OCI-LY1 (cell line): ENCODE measurements around the gene KIF14.

Experiments used
- EZH2 ChIP-seq: fragments of 200-600 bp; sonication (generic), shearing (Covaris generic); IDR thresholded peaks from 2 replicates; pipeline ENCODE4 v1.8.0; 2017; ENCODE audit warnings: borderline replicate concordance, mixed run types, mild to moderate bottlenecking, antibody characterized with exemption, low read length, moderate library complexity, mixed read lengths
- TF ChIP-seq, protein P1 (sequence below): fragments of 200-600 bp; sonication (generic), shearing (Covaris generic); IDR thresholded peaks from 2 replicates; pipeline ENCODE4 v1.5.1; 2017; ENCODE audit warnings: mild to moderate bottlenecking, antibody characterized with exemption, low read length, moderate library complexity, mixed read lengths

DNA sequence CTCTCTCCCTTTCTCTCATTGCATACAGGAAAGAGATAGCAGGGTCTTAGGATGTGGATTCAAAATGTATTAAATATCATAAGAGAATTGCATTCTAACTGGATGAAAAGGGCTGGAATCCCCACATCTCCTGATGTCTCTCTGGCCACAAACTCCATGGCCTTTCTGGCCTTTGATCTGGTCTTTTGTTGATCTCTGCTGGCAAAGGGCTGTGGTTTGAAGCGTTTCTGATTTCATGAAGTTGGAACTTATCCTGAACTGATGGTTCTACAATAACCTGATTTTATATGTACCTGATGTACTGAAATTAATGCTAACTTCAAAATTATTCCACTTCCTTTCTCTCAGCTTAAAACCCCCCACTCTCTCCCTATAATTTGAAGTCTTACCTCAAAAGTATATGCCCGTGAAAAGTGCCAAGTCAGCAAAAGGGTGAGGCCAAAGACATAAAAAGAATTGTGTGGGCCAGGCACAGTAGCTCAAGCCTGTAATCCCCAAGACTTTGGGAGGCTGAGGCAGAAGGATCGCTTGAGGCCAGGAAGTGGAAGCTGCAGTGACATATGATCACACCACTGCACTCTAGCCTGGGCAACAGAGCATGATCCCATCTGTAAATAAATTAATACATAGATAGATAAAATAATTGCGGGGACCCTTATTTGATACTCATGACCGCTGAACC, 6.4 kb upstream of the KIF14 start:
- TF ChIP-seq, protein P1, sequence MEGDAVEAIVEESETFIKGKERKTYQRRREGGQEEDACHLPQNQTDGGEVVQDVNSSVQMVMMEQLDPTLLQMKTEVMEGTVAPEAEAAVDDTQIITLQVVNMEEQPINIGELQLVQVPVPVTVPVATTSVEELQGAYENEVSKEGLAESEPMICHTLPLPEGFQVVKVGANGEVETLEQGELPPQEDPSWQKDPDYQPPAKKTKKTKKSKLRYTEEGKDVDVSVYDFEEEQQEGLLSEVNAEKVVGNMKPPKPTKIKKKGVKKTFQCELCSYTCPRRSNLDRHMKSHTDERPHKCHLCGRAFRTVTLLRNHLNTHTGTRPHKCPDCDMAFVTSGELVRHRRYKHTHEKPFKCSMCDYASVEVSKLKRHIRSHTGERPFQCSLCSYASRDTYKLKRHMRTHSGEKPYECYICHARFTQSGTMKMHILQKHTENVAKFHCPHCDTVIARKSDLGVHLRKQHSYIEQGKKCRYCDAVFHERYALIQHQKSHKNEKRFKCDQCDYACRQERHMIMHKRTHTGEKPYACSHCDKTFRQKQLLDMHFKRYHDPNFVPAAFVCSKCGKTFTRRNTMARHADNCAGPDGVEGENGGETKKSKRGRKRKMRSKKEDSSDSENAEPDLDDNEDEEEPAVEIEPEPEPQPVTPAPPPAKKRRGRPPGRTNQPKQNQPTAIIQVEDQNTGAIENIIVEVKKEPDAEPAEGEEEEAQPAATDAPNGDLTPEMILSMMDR: no peak
- TF ChIP-seq EZH2: no peak
